Ovary (tissue), 3 donors: ENCODE data around the gene BTBD19.

ENCODE experiments used
- EP300 ChIP-seq: sonication (generic); formaldehyde crosslinking; IDR thresholded peaks from one replicate; pipeline ENCODE4 v1.6.1; 2017; ENCODE audit warnings: antibody characterized with exemption
- POLR2A ChIP-seq: fragments of 450-650 bp; IDR thresholded peaks from one replicate; pipeline ENCODE4 v1.6.1; 2017; ENCODE audit warnings: antibody characterized with exemption, mild to moderate bottlenecking, moderate library complexity
- TF ChIP-seq, protein P1 (sequence below), 3 donors: fragments of 450-650 bp in 2 of 3; fragments of 200-600 bp in 1 of 3; IDR thresholded peaks; one replicate each; pipeline versions ENCODE4 v1.5.1 to v1.8.0; 2016 to 2022; ENCODE audit warnings: antibody characterized with exemption in 3 of 3, mild to moderate bottlenecking in 1 of 3
- donor health status: DM: no; HTN: no; CAD: no.

DNA sequence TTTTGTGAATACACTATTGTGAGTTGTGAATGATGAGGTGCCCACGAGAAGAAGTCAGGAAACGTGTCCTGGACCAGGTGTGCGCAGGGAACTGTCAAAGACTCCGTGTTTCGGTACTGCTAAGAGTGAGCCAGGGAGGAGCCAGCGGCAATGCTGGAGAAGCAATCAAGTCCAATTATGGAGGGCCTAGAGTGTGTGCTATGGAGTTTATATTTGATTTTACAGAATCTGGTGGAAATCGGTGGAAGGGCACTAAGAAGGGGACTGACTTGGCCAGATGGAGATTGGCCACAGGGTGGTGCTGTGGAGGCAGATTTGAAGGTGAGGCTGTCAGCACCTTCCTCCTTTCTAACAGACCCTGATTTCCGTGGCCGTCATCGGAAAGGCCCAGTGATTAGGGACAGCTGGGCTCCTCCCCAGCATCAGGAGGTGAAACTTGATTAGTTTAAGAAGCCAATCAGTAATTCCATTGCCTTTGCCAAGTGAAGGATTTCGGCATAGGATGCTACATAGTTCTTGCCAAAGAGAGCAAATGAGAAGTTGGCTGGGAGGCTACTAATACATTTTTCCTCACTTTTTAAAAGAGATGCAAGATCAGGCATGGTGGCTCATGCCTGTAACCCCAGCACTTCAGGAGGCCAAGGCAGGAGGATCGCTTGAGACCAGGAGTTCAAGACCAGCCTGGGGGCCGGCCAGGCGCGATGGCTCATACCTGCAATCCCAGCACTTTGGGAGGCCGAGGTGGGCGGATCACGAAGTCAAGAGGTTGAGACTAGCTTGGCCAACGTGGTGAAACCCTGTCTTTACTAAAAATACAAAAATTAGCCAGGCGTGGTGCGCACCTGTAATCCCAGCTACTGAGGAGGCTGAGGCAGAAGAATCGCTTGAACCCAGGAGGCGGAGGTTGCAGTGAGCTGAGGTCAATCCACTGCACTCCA, 27.7 kb downstream of the BTBD19 start:
- TF ChIP-seq, protein P1, sequence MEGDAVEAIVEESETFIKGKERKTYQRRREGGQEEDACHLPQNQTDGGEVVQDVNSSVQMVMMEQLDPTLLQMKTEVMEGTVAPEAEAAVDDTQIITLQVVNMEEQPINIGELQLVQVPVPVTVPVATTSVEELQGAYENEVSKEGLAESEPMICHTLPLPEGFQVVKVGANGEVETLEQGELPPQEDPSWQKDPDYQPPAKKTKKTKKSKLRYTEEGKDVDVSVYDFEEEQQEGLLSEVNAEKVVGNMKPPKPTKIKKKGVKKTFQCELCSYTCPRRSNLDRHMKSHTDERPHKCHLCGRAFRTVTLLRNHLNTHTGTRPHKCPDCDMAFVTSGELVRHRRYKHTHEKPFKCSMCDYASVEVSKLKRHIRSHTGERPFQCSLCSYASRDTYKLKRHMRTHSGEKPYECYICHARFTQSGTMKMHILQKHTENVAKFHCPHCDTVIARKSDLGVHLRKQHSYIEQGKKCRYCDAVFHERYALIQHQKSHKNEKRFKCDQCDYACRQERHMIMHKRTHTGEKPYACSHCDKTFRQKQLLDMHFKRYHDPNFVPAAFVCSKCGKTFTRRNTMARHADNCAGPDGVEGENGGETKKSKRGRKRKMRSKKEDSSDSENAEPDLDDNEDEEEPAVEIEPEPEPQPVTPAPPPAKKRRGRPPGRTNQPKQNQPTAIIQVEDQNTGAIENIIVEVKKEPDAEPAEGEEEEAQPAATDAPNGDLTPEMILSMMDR (IDR thresholded peaks at IDR 0.05): peak; percentile 64 to 87 (median 67)
- TF ChIP-seq POLR2A (no peak), EP300 (no peak)
